Measurements from ENCODE around the gene PIK3R3. TPM values are rescaled to one million over a fixed set of nuclear protein-coding genes. Genes with fewer than 3 reads are reported as not detected.
A peak's percentile ranks its signal among the peaks of the same experiment; 100 is the strongest.

Gene PIK3R3
- total RNA-seq, result 6.4 and 9.0 TPM in 2 replicates
- 6.2 and 11.5 TPM in 2 replicates for polyA plus RNA-seq

GRCh38 chr1:46132529-46133180 is at the start of gene PIK3R3:
TSS of gene PIK3R3 (minus strand) at chr1:46132629. CDS start at chr1:46131952, 677 bp downstream.
- H3K4me1 ChIP-seq (ENCODE audit: low read depth), result peaks cover 19% of the 10 kb centered on the region
- peak within 1 kb of the TSS; percentile 94 for H3K4me3 ChIP-seq
- no peaks in the 10 kb centered on the region for H3K36me3 ChIP-seq
- peak; percentile 99 to 100 for DNase-seq (ENCODE audit: low read depth in 1 of 2, low spot score in 1 of 2)
- H3K9me3 ChIP-seq (ENCODE audit: low read depth), result no peaks in the 10 kb centered on the region
- H3K27me3 ChIP-seq, result no peaks in the 10 kb centered on the region
- H3K27ac ChIP-seq, result peak within 1 kb of the TSS; percentile 100
- TF ChIP-seq, protein P1, sequence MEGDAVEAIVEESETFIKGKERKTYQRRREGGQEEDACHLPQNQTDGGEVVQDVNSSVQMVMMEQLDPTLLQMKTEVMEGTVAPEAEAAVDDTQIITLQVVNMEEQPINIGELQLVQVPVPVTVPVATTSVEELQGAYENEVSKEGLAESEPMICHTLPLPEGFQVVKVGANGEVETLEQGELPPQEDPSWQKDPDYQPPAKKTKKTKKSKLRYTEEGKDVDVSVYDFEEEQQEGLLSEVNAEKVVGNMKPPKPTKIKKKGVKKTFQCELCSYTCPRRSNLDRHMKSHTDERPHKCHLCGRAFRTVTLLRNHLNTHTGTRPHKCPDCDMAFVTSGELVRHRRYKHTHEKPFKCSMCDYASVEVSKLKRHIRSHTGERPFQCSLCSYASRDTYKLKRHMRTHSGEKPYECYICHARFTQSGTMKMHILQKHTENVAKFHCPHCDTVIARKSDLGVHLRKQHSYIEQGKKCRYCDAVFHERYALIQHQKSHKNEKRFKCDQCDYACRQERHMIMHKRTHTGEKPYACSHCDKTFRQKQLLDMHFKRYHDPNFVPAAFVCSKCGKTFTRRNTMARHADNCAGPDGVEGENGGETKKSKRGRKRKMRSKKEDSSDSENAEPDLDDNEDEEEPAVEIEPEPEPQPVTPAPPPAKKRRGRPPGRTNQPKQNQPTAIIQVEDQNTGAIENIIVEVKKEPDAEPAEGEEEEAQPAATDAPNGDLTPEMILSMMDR (IDR thresholded peaks at IDR 0.05; ENCODE audit: low read depth, low read length), result no peak

DNA sequence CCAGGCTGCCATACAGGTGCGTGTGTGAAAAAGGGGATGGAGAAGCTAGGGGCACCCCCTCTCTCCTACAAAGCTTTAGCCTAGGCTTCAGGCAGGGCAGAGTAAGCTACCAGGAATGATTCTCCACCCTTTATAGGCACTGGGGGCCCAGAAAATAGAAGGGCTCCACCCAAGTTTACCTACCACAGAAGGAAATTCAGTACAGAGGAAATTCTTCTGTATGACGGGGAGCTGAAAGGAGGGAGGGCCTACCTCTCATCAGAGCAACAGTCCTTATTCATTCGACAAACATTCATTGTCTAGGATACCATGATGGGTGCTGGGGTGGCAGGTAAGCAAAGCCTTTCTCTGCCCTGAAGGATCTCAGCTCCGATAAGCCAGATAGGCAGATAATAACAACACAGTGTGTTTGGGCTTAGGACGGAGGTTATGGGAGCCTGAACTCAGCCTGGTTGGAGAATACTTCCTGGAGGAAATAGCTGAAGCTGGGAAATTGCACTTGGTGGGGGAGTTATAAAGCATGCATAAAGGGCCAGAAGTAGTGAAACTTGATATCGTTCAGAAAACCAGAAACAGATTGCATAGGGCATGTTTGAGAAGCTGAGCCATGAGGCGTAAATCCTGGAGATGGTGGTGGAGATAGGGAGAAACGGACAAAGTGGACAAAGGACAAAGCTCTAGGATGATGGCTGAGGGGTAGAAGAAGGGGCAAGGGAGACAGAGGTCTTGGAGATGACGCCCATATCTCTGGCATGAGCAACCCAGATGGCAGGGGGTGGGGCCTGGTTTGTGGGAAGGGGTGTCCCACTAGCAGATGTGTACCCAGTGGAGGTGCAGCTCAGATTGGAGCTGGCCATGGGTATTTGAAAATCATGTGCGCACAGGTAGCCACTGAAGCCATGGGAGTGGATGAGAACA is 49.2 kb upstream of the PIK3R3 start:
- Histone ChIP-seq H3K27ac (no peak overlapping the region), H3K4me3 (no peak overlapping the region), H3K9me3 (ENCODE audit: low read depth) (no peaks in the 10 kb centered on the region), H3K4me1 (ENCODE audit: low read depth) (peaks cover 8% of the 10 kb centered on the region), H3K36me3 (no peaks in the 10 kb centered on the region), H3K27me3 (no peaks in the 10 kb centered on the region)
- TF ChIP-seq, protein P1 (IDR thresholded peaks at IDR 0.05; ENCODE audit: low read depth, low read length), result no peak
- DNase-seq (ENCODE audit: low read depth in 1 of 2, low spot score in 1 of 2), result peak in 1 of 2 donors; percentile 25

DNA sequence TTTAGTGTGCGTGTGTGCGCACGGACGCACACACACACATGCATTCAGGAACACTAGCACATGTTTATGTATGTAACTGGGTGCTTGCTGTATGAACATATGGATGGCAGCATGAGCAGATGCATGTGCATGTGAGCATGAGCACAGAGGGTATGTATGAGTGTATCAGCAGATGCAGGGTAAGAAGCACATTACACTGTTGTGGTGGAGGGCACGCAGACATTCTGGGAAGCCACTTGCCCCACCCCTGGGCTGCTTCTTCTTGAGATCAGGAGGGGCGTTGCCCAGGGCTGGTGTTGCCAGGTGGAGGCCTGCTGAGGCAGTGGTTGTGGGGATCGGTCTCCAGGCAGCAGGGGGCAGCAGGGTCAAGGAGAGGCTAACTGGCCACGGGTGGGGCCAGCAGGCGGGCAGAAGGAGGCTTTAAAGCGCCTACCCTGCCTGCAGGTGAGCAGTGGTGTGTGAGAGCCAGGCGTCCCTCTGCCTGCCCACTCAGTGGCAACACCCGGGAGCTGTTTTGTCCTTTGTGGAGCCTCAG is 47.7 kb upstream of the PIK3R3 start:
- TF ChIP-seq, protein P1 (IDR thresholded peaks at IDR 0.05; ENCODE audit: low read depth, low read length), result no peak
- no peaks in the 10 kb centered on the region for H3K27me3 ChIP-seq
- peaks cover 8% of the 10 kb centered on the region for H3K4me1 ChIP-seq (ENCODE audit: low read depth)
- DNase-seq (ENCODE audit: low read depth in 1 of 2, low spot score in 1 of 2), result peak in 1 of 2 donors; percentile 44
- H3K4me3 ChIP-seq, result no peak overlapping the region
- no peaks in the 10 kb centered on the region for H3K36me3 ChIP-seq
- H3K27ac ChIP-seq, result no peak overlapping the region
- H3K9me3 ChIP-seq (ENCODE audit: low read depth), result no peaks in the 10 kb centered on the region

DNA sequence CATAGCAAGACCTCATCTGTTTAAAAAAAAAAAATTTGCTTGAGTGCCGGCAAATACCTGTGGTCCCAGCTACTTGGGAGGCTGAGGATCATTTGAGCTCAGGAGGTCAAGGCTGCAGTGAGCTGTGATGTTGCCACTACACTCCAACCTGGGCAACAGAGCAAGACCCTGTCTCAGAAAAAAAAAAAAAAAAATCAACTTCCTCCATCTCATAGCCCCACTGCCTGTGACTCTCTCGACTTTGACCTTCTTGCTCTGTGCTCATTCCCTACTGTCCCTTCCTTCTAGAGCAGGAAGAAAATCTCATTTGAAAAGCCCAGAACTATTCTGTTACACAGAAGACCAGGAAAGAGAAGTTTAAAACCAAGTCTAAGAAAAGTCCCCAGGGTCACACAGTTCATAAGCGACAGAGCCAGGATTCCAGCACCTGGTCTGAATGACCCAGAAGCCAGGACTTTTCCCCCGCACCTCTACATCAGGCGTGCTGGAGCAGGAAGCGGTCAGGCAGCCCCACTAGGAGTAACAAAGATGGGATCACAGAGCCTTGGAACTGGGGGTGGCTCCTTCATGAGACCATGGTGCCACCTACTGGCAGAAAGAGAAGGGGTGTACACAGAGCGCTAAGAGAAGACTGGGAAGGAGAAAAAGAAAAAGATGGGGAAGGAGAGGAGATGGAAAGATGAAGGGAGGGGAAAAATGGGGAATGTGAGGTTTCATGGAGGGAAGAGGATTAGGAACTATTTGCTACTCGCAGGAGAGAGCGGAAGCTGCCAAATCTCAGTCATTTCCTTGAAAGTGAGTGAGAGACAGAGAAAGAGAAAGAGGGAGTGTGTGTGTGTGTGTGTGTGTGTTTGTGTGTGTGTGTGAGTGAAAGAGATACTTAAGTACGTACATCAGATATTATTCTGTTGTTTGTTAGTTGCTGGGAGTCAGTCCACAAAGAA is 47.0 kb upstream of the PIK3R3 start:
- Histone ChIP-seq H3K36me3 (no peaks in the 10 kb centered on the region), H3K27me3 (no peaks in the 10 kb centered on the region), H3K9me3 (ENCODE audit: low read depth) (no peaks in the 10 kb centered on the region), H3K27ac (no peak overlapping the region), H3K4me3 (no peak overlapping the region), H3K4me1 (ENCODE audit: low read depth) (peaks cover 11% of the 10 kb centered on the region)
- peak; percentile 89 to 90 for DNase-seq (ENCODE audit: low read depth in 1 of 2, low spot score in 1 of 2)
- TF ChIP-seq, protein P1 (IDR thresholded peaks at IDR 0.05; ENCODE audit: low read depth, low read length), result peak; percentile 95

All from cardiac muscle cell (in vitro differentiated cells and primary cell).